Esophagus muscularis mucosa (tissue), 4 donors: Measurements from ENCODE around the gene GLG1. TPM values are rescaled to one million over a fixed set of nuclear protein-coding genes. Genes with fewer than 3 reads are reported as not detected.
"Not testable (repeated sequence)": the region's sequence is repeated elsewhere in the genome, so short reads cannot be mapped to it uniquely, and the experiment has no call there.

Experiments
- DNase-seq: peaks from one replicate; pipeline ENCODE4 v3.0.0-alpha.2; 2017; ENCODE audit errors: extremely low spot score
- H3K27ac ChIP-seq, 4 donors: fragments of 200-600 bp; sonication (generic); replicated peaks in 1 of 4; 1 replicate in 3 of 4; 2 replicates in 1 of 4; pipeline ENCODE4 v1.5.1; 2016 to 2019; ENCODE audit warnings: mild to moderate bottlenecking in 1 of 4
- H3K27me3 ChIP-seq, 4 donors: fragments of 200-600 bp; sonication (generic); one replicate each; pipeline versions ENCODE4 v1.5.1 to v1.6.0; 2016 to 2019
- H3K36me3 ChIP-seq, 4 donors: fragments of 200-600 bp; sonication (generic); one replicate each; pipeline ENCODE4 v1.5.1; 2016 to 2019
- H3K4me1 ChIP-seq, 4 donors: fragments of 200-600 bp; sonication (generic); one replicate each; pipeline ENCODE4 v1.5.1; 2016 to 2019
- H3K4me3 ChIP-seq, 4 donors: fragments of 200-600 bp; sonication (generic); 1 replicate in 2 of 4; 2 replicates in 2 of 4; pipeline ENCODE4 v1.5.1; 2016 to 2019; ENCODE audit warnings: mild to moderate bottlenecking in 4 of 4, moderate library complexity in 1 of 4
- H3K9me3 ChIP-seq, 4 donors: fragments of 200-600 bp; sonication (generic); 1 replicate in 3 of 4; 2 replicates in 1 of 4; pipeline ENCODE4 v1.5.1; 2016 to 2019
- WGBS: methylation state at CpG from one replicate; pipeline ENCODE4 v1.1.5; 2018; 5-methylcytosine and 5-hydroxymethylcytosine counted together
- intact Hi-C: fragments of 100-400 bp; cut with DNase I; formaldehyde crosslinking; loops from one replicate; pipeline ENCODE4 v1.15.1; 2023
- total RNA-seq, 4 donors: library from RNA; depleted of rRNA; stranded (reverse); fragments of >200 nt; gene quantifications; one replicate each; pipeline versions ENCODE4 v1.1.0 to v1.2.1, GENCODE V29; 2016

The GLG1 gene
- total RNA-seq, 4 donors from 2014 or later: 92.8 to 128 (median 121) TPM

DNA sequence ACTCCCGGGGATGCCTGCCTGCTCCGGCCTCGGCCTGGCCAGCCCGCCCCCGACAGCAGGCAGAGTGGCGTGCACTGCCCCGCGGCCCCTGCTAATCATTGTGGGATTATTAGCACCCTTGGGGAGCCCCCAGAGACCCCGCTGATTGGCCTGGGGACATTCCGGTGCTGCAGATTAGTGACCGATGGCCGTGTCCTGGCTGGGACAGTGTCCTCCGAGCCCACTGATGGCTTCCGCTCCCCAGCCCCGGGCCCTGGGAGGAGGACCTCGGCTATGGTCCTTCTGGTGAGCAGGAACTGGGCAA lies 185.5 kb downstream of the GLG1 start:
- H3K9me3 ChIP-seq, H3K27me3 ChIP-seq, H3K4me3 ChIP-seq, H3K4me1 ChIP-seq, intact Hi-C loops, DNase-seq, H3K27ac ChIP-seq, H3K36me3 ChIP-seq: not testable (repeated sequence)
- no CpG with 5 or more reads among the region's 16 CpGs for WGBS

DNA sequence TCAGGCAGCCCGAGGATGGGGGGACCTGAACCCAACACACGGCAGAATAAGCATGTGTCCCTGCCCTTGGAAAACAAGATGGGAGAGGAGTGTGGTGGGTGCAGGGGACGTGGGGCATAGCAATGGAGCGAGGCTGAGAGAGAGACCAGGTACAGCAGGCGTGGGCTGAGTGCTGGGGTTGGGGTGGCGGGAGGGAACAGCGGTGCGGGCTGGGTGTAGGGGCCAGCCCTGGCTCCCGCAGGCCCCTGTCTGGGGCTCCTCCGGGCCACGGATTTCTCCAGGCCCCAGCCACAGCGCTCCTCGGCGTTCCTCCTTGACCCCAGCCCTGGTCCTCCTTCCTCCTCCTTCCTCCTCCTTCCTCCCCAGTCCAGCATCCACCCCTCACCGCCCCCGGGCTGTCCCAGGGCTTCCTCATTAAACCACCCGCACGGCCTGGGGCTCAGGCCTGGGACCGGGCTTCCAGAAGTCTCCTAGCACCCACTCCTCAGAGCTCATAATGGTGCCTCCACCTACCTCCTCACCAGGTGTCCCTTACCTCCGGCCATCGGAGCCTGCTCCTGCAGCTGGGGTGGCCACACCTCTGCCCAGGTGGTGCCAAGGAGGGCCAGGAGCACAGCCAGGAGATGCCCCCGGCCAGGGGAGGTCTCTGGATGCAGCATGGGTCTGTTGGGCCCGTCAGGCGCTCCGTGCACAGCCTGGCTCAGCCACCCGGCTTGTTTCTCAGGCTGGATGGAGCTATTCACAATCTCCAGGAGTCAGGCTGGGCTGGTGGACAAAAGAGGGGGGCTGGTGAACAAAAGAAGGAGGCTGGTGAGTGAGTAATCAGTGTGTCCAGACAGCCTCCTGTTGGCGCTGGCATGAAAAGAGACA lies 186.1 kb downstream of the GLG1 start, which contains the start of gene CLEC18B:
Gene CLEC18B (minus strand): TSS at position 867 of the 870 bp plus-strand sequence. CDS start 208 bp downstream, at position 659.
- DNase-seq, H3K27me3 ChIP-seq, H3K36me3 ChIP-seq, H3K4me1 ChIP-seq, H3K27ac ChIP-seq, intact Hi-C loops, H3K4me3 ChIP-seq, H3K9me3 ChIP-seq: not testable (repeated sequence)
- no CpG with 5 or more reads among the region's 27 CpGs for WGBS

DNA sequence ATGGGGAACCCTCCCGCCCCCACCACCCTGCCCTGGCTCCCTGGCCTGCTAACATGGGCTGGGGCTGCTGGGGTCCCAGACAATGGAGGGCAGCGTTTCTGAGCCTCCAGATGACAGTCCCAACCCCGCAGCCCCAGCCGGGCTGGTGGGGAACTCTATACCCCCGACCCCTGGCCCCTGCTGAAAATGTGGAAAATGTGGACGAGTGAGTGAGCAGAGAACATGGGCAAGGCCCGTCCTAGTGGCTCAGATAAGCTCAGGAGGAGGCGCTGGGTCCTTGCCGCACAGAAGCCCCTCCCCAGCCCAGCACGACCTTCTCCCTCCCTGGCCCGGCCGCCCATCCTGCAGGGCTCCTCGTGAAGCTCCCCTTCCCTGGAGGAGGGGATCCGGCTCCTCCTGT lies 187.1 kb downstream of the GLG1 start:
- intact Hi-C loops, H3K36me3 ChIP-seq, DNase-seq, H3K9me3 ChIP-seq, H3K4me1 ChIP-seq, H3K27ac ChIP-seq, H3K27me3 ChIP-seq, H3K4me3 ChIP-seq: not testable (repeated sequence)
- WGBS: no CpG with 5 or more reads among the region's 14 CpGs

DNA sequence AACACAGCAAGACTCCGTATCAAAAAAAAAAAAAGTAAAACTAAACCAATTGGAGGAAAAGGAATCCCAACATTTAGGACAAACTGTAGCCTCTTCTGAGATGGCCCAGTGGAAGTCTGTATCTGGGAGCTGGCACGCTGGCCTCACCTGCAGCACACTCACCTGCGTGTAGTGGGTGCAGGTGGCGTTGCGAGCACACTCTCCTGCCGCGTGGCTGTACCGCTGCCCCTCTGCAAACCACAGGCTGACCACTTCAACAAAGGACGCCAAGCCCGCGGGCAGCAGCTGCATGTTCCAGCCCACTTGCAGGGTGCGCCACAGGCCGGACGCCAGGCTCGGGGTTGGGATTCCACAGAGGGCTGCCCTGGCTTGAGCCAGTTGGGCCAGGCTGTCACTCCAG lies 189.0 kb downstream of the GLG1 start:
- DNase-seq, H3K36me3 ChIP-seq, intact Hi-C loops, H3K4me1 ChIP-seq, H3K4me3 ChIP-seq, H3K27ac ChIP-seq, H3K9me3 ChIP-seq, H3K27me3 ChIP-seq: not testable (repeated sequence)
- WGBS: 83% methylated on average over 2 of the region's 15 CpGs

DNA sequence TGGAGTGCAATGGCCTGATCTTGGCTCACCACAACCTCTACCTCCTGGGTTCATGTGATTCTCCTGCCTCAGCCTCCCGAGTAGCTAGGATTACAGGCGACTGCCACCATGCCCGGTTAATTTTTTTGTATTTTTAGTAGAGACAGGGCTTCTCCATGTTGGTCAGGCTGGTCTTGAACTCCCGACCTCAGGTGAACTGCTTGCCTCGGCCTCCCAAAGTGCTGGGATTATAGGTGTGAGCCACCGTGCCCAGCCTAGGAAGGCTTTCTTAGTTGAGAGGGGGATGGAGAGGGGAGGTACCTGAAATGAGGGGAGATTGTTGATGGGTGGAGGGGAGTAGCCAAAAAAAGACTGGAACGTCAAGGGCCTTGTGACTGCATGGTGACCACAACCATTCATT lies 193.0 kb downstream of the GLG1 start:
- H3K36me3 ChIP-seq, intact Hi-C loops, H3K4me3 ChIP-seq, H3K27me3 ChIP-seq, H3K27ac ChIP-seq, H3K4me1 ChIP-seq, DNase-seq, H3K9me3 ChIP-seq: not testable (repeated sequence)
- 82% methylated on average over 7 of the region's 7 CpGs for WGBS

DNA sequence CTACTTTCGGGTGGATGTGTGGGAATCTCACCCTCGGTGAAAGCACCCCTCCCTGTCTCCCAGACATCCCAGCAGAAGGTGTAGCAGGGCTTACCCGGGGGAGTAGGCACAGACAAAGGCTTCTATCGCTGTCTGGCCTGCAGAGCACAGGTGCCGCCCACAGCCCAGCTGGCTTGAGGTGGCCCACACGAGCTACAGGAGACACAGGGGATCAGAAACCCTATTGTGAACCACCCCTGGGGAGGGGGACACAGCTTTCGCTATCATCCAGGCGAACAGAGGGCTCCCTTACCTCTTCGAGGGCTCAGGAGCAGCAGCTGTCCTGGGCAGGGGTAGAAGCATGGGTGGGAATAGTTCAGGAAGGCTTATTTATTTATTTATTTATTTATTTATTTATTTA lies 193.4 kb downstream of the GLG1 start:
- H3K4me3 ChIP-seq, H3K36me3 ChIP-seq, H3K27me3 ChIP-seq, DNase-seq, intact Hi-C loops, H3K9me3 ChIP-seq, H3K4me1 ChIP-seq, H3K27ac ChIP-seq: not testable (repeated sequence)
- WGBS: 91% methylated on average over 8 of the region's 9 CpGs

DNA sequence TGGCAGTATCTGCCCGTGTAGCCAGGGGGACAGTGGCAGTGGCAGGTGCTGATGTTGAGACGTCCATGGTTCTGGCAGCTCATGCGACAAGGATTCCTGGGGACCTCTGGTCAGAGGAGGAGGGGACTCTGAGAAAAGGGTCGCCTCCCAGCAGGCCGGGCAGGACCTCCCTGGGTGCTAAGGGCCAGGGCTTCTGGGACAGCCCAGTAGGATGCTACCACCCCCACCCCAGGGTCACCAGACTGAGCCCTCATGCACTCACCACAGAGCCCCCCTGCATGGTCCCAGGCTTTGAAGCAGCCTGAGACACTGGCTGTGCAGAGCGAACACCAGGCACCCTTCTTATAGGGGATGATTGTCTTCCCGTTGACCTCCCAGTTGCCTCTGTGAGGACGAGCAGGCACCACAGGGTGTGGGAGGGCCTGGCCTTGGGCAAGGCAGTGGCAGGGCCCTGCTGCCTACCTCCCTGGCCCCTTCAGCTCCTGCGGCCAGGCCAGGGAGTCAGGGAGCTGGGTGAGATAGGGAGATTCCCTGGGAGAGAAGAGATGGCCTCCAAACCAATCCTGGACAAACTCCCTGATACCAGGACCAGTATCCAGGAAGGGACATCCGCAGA lies 194.0 kb downstream of the GLG1 start:
- H3K27me3 ChIP-seq, DNase-seq, H3K4me1 ChIP-seq, intact Hi-C loops, H3K27ac ChIP-seq, H3K9me3 ChIP-seq, H3K36me3 ChIP-seq, H3K4me3 ChIP-seq: not testable (repeated sequence)
- 80% methylated on average over 1 of the region's 10 CpGs for WGBS

DNA sequence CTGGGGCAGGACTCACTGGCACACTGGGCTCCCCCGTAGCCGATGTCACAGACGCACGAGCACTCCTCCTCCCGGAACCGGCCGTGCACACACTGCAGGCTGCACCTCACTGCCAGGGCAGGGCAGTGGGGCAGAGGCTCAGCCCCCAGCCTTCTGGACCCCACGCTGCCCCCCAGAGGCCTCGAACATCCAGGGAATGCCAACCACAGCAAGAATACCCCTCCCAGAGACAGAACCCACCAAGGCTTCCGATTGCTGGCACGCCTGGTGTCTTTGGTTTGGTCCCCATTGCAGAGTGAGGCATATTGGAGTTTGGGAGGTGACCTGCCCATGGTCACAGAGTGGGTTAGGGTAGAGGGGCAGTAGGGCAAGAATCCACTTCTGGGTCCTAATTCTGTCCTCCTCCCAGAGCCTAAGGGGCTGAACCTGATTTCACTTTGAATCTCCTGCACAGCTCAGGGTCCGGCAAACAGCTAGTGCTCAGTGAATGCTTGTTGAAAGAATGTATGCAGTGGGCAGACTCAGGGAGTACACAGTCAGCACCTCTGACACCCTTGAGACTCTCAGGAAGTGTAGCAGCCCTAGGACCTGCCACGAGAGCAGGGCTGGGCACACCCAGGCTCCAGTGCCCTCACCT lies 194.7 kb downstream of the GLG1 start:
- DNase-seq, H3K4me3 ChIP-seq, H3K27ac ChIP-seq, intact Hi-C loops, H3K9me3 ChIP-seq, H3K4me1 ChIP-seq, H3K36me3 ChIP-seq, H3K27me3 ChIP-seq: not testable (repeated sequence)
- no CpG with 5 or more reads among the region's 13 CpGs for WGBS

DNA sequence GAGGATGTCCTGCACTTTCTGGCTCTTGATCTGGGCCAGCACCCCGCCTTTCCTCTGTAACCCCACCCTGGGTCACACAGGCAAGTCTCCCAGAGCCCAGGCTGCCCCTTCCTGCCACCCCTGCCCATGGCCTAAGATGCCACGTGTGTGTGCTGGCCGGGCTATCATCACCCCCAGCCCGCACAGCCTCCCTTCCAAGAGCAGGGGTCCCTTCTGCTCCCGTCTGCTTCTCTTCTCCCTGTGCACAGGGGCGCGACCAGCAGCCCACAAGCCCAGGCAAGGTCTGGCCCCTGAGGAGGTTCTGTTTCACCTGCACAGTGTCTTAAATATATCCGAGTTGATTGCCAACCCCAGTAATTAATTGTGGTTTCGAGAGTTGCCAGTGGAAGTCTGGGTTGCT lies 195.9 kb downstream of the GLG1 start:
- H3K4me1 ChIP-seq, H3K27me3 ChIP-seq, intact Hi-C loops, H3K27ac ChIP-seq, H3K9me3 ChIP-seq, H3K36me3 ChIP-seq, H3K4me3 ChIP-seq, DNase-seq: not testable (repeated sequence)
- WGBS: 89% methylated on average over 6 of the region's 9 CpGs

DNA sequence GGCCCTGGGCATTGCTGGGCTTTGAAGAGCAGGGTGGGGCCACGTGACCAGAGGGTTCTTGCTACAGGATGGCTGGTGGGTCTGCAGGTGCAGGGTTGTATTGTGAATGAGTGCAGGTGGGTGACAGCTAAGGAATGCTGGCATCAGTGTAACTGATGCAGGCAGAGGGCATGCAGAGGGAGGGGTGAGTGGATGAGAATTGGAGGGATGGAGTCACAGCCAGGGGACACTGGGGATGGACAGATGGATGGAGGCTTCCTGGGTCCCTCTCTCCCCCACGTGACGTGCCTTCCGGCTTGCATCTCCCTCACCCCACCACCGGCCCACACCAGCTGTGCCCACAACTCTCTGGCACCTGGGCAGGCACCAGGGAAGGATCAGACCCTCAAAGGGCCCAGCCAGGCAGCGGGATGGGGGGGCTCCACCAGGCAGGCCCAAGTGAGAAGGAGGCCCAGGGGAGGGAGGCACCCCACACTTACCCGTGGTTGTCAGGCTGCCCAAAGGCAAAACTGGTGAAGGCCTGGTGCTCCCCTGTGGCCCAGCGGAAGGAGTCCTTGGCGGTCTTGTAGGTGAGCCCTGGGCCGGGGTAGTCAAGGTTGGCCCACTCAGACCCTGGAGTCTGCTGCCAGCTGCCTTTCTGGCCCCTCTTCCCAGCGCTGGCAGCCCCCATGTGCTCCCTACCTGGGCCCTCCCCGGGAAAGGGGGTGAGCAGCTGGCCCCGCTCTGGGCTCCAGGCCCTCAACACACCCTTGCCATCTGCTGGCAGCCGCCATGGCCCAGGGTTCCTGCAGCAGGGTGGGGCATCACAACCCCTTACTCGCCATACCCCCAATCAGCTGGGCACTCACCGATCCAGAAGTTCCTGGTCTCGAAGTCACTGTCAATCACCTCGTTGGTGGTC lies 196.6 kb downstream of the GLG1 start:
- H3K27me3 ChIP-seq, H3K27ac ChIP-seq, H3K4me3 ChIP-seq, H3K36me3 ChIP-seq, intact Hi-C loops, H3K9me3 ChIP-seq, H3K4me1 ChIP-seq, DNase-seq: not testable (repeated sequence)
- WGBS: 96% methylated on average over 5 of the region's 18 CpGs

DNA sequence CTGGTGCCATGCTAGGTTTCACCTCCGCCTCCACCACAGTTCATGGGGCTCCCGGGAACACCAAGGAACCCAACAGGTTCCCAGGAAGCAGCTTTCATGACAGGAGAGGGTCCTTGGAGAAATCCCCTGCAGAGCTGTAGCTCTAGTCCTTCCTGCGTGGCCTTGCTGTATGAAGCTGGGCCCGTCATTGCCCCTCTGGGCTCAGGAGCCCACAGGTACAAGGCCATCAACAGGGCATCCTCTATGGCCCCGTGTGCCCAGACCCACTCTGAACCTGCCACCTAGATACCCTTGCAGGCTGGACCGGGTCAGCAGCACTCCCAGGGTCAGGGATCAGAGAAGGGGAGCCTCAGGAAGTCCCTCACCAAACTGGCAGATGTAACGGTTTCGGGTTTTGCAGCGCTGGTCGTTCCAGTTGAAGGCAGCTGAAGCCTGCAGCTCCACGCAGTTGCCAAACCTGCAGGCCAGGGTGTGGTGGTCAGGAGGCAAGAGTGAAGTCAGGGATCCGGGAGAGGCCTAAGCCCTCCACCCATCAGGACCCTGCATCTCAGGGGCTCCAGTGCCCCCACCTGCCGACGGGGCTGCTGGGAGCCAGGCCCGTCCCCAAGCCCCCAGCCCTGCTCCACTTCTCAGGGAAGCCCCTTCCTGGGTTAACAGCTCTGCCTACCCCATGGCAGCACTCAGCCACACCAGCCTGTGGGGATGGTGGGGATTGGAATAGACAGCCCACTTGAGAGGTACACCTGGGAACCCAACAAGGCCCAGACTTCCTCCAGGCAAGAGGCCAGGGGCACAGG lies 197.5 kb downstream of the GLG1 start:
- H3K4me1 ChIP-seq, DNase-seq, H3K9me3 ChIP-seq, H3K4me3 ChIP-seq, H3K27me3 ChIP-seq, H3K27ac ChIP-seq, H3K36me3 ChIP-seq, intact Hi-C loops: not testable (repeated sequence)
- WGBS: 92% methylated on average over 6 of the region's 15 CpGs
